ENCODE results near the gene CAMKMT.

DNA sequence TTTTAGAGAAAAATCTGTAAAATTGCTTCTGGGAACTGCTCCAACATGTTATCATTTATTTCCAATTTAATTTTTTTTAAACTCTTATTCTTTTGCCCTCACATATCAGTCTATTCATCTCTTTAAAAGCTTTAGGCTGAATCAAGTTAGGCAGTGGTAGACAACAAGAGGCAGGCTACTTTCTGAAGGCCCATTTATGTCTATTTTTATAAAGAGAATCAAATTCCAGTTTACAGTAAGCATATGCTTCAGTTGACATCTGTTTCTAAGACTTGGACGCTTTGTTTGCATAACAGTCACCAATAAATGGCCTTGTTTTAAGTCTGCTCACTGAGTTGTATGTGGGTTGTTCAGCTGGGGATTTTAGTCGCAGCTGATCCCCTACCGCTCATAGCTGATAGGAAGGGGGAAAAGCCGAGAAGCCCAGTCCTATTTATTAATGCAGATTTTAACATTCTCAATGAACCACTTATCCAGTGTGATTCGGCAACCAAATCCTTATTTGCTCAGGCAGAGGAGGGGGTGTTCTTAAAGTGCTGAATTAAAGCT, 319.3 kb downstream of the CAMKMT start:
- TF ChIP-seq EZH2phosphoT487 (IDR thresholded peaks at IDR 0.05; ENCODE audit: low read length) (no peak), EZH2 (optimal IDR thresholded peaks at IDR 0.05; ENCODE audit: low read depth, low read length) (no peak)
- TF ChIP-seq, protein P1, sequence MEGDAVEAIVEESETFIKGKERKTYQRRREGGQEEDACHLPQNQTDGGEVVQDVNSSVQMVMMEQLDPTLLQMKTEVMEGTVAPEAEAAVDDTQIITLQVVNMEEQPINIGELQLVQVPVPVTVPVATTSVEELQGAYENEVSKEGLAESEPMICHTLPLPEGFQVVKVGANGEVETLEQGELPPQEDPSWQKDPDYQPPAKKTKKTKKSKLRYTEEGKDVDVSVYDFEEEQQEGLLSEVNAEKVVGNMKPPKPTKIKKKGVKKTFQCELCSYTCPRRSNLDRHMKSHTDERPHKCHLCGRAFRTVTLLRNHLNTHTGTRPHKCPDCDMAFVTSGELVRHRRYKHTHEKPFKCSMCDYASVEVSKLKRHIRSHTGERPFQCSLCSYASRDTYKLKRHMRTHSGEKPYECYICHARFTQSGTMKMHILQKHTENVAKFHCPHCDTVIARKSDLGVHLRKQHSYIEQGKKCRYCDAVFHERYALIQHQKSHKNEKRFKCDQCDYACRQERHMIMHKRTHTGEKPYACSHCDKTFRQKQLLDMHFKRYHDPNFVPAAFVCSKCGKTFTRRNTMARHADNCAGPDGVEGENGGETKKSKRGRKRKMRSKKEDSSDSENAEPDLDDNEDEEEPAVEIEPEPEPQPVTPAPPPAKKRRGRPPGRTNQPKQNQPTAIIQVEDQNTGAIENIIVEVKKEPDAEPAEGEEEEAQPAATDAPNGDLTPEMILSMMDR (IDR thresholded peaks at IDR 0.05; ENCODE audit: low read length): no peak
